Stimulated activated CD4-positive, alpha-beta T cell treated with anti-CD3 and anti-CD28 coated beads, Interleukin-12 subunit alpha, Interleukin-12 subunit beta, amount 100 ng/mL, for 4 hours (primary cell): Measurements from ENCODE around the gene BRAT1.

Experiments
- DNase-seq: peaks from one replicate; pipeline ENCODE4 v3.0.0-alpha.2; 2020

BRAT1 gene

DNA sequence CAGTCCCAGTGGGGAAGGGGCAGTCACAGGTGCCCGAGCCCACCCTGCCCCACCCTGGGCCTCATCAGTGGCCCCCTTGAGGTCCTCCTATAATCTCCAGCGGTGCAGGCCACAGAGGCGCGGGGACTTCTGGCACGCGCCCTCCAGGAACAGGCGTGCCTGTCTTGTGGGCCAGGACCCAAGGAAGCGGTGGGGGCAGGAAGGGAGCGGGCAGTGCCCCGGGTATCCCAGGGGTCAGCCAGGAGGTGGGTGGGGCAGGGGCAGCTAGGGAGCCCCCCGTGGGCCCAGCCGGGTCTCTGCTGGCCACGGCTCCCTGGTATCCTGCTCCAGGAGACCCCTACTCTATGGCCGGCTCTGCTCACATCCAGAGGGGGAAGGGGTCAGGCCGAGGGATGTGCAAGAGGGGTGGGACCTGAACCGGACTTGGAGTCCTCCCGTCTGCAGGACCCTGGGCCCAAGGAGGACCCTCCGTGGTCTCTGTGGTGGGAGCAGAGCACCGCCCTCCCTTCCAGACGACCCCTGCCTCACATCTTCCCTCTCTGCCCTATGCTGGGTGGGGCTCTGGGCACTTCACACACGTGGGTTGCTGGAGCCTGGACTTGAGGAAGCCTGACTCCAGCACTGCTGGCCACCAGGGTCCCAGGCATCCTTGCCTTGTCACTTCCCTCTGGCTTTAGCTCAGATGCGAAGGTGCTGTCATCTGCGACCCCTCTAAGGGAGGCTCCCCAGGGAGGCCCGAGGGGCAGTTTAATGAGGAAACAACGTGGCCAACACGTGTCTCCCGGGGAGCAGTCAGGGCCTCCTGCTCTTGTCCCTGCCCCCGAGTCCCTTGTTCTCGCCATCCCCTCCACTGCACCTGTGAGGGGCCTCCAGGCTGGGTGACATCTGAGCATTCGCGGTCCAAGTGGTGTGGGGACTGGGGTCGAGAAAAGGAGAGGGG lies 60.9 kb downstream of the BRAT1 start:
- no peak for DNase-seq

DNA sequence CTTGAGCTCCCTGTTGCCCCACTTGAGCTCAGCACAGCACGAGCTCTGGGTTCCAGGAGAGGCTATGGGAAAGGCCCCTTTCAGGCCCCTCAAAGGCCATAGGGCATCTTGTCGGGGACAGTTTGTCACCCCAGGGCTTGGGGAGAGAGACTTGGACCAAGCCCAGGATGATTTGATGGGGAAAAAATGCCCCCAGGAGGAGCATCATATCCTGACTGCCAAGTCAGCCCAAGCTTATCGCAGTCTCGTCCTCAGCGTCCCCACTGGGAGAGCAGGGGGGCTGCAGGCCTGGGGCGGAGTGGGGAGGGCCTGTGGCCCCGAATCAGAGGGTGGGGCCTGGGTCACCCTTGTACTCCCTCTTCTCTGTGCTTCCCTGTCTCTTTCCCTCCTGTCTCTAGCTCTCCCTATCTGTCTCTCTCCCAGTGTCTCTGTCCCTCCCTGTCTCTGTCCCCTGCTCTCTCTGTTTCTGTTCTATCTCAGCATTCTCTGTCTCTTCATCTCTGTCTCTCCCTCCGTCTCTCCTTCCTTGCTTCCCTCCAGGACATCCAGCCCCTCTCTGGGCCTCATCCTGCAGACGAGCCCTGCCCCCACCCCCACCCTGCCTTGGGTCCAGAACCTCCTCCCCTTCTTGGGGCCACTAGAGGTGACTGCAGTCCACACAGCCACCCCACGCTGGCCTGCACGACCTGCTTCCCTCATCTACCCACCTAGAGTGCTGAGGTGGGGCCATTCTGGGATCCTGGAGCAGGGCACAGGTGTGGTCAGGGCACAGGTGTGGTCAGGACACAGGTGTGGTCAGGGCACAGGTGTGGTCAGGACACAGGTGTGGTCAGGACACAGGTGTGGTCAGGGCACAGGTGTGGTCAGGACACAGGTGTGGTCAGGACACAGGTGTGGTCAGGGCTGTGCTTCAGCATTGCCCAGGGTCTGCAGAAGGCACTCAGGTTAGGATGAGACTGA lies 61.8 kb downstream of the BRAT1 start:
- no peak for DNase-seq

DNA sequence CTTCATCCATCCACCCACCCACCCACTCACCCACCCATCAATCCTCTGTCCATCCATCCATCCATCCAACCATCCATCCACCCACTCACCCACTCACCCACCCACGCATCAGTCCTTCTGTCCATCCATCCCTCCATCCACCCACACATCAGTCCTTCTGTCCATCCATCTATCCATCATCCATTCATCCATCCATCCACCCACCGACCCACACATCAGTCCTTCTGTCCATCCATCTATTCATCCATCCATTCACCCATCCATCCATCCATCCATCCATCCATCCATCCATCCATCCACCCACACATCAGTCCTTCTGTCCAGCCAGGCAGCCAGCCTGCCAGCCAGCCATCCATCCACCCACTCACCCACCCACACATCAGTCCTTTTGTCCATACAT lies 63.3 kb downstream of the BRAT1 start:
- DNase-seq: no peak

DNA sequence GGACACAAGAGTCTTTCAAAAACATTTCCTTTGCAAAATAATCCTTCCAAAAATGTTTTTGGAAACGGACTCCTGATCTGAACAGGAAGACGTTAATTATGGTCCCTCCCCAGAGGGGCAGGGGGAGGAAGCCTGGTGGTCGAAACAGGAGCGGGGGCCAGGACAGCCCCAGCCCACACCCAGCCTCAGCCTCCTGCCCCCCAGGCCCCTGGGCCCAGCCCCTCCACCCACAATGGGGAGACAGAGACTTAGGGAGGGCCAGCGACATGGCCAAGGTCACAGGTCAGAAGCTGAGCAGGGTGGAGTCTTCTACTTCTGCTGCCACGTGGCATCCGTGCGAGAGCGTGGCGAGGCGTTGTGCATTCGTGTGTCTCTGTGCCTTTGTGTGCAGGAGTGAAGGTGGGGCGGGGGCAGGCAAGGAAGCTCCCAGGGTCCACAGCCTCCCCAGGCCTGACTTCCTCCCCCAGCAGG lies 65.1 kb downstream of the BRAT1 start:
- no peak for DNase-seq

DNA sequence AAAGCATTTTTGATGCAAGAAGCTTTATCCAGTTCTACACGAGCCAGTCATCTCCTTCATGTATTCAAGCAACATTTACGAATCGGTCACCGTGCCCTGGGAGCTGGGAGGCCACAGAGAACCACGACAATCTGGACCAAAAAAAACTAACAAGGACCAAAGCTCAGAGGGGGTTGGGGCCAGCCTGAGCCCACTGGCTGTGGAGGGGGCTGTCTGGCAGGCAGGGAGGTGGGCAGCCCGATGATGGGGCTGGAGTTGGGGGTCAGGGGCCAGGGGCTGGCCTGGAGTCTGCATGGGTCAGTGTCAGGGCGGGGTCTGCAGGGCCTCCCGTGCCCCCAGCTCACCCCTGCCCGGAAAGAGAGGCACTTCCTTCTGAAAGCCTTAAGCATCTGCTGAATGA lies 66.6 kb downstream of the BRAT1 start:
- DNase-seq: no peak

DNA sequence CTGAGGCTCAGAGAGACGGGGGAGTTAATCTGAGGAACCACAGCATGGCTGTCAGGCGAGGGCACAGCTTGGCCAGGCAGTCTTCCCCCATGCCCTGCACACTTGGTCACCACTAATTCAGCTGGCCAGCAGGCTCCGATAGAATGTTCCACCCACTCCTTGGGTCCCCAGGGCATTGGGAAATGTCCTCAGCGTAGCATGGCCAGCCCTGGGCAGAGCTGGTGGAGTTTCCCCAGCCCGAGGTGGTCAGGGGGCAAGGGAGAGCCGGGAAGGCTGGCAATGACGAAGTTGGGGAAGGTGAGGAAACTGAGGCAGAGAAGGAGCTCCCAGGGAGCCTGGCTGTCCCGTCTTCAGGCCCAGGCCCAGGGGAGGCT lies 67.1 kb downstream of the BRAT1 start:
- DNase-seq: no peak
